Fibroblast of the conjunctiva (primary cell): ENCODE data around the gene POLR2E.
"Not testable (repeated sequence)": the region's sequence is repeated elsewhere in the genome, so short reads cannot be mapped to it uniquely, and the experiment has no call there.

Experiments
- DNase-seq: peaks from one replicate; pipeline ENCODE4 v3.0.0-alpha.2; 2010; ENCODE audit warnings: low read depth

POLR2E gene

DNA sequence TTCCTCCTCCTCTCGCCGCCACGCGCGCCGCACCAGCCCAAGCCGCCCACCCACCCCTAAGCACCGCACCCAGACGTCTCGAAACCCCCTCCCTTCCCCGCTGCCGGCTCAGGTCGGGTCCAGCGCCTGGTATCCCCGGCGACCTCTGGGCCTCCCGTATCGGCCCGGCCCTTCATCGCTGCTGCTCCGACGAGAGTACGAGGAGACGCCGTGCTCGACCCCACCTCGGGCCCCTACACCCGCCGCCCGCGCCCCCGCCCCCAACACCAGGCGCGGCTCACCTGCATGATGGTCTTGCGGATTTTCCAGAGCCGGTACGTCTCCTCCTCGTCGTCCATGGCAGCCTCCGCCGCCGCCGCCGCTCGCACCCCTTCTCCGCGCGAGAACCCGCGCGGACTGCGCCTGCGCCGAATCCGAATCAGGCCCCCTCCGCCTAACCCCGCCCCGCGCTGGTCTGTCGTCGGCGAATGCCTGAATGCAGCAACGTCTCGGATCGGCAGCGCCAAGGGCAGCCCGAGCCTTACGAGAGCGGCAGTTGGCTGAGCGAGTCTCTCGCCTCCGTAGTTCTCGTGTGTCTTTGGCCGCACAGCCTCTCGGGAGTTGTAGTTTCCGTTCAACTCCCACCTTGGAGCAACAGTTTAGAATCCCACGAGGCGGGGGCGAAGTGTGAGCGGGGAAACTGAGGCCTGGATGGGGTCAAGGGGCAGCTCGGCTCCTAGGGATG, at the start of gene POLR2E:
POLR2E (minus strand) TSS at position 398 of the 724 bp plus-strand sequence; CDS start at position 338, 60 bp downstream.
- DNase-seq: peak; percentile 98

DNA sequence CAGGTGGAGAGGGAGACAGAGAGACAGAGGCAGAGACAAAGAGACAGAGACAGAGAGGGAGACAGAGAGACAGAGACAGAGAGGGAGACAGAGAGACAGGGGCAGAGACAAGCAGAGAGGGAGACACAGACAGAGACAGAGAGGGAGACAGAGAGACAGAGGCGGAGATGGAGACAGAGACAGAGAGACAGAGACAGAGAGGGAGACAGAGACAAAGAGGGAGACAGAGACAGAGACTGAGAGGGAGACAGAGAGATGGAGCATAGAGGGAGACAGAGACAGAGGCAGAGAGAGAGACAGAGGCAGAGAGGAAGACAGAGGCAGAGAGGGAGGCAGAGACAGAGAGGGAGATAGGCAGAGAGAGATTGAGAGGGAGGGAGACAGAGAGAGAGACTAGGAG, 49.6 kb upstream of the POLR2E start:
- DNase-seq: no peak

DNA sequence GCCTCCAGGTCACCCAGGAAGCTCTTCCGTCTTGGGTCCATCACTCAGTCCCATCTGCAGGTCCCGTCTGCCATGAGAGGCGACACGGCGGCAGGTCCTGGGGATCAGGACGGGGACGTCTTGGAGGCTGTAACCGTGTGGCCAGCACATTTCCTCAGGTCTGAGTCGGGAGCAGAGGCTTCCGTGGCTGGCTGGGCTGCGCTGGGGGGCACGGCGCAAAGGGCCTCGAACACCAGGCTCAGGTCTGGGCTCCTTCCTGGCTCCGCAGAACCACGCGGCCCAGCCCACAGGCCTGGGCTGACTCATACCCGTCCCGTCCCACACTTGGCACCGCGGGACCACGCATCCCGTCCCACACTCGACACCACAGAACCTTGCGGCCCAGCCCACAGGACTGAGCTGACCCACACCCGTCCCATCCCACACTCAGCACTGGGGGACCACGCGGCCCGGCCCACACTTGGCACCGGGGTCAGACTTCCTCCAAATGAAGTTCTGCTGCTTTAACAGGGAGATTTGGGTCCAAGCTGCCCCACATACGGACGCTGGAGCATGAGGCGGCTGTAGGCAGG, 48.7 kb upstream of the POLR2E start:
- no peak for DNase-seq

DNA sequence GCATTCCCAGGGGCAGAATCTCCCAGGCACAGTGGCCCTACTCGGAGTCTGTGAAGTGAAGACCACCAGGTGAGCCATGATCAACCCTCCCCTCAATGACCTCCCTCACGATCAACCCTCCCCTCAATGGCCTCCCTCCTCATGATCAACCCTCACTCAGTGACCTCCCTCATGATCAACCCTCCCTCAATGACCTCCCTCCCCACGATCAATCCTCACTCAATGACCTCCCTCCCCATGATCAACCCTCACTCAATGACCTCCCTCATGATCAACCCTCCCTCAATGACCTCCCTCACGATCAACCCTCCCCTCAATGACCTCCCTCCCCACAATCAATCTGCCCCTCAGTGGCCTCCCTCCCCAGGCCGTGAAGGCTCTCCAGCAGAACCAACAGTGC, 46.8 kb upstream of the POLR2E start:
- no peak for DNase-seq

DNA sequence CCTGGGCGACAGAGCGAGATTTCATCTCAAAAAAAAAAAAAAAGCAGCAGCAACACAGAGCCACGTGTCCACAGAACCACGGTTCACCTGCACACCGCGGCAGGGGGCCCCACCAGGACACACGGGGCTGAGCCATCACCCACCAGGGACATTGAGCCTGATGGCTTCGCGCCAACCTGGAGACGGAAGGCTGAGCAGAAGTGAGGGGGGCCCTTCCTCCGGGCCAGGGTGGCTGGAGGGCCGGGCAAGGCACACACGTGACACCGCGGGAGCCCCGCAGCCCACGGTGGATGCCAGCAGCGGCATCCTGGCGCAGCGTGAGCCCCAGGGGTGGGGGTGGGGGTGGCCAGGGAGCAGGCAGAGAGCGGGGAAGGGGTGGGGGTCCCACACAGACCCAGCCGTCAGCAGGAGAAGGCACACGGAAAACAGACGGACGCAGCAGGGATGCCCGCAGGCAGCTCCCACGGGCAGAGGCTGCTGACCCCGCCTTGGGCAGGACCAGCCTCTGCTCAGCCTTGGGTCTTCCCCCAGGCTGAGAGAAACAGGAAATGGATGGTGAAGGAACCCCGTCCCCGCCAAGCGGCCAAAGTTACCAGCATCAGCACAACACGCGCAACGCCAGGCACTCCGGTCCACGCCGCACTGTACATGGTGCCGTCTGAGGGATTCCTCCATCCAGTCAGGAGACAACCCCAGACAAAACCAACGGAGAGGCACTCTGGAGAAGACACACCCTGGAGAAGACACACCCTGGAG, 45.3 kb upstream of the POLR2E start:
- no peak for DNase-seq

DNA sequence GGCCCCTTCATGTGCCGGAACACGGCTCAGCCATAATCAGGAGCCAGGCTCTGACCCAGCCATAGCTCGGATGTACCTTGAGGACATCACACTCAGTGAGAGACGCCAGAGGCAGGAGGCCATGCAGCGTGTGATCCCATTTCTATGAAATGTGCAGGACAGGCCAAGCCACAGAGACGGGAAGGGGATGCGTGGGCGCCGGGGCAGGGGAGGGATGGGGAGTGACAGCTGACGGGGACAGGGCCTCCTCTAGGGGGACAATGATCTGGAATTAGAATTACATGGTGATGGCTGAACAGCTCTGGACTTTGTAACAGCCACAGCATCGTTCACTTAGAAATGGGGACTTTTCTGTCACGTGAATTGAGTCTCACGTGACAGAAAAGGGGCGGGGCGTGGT, 44.0 kb upstream of the POLR2E start:
- no peak for DNase-seq

DNA sequence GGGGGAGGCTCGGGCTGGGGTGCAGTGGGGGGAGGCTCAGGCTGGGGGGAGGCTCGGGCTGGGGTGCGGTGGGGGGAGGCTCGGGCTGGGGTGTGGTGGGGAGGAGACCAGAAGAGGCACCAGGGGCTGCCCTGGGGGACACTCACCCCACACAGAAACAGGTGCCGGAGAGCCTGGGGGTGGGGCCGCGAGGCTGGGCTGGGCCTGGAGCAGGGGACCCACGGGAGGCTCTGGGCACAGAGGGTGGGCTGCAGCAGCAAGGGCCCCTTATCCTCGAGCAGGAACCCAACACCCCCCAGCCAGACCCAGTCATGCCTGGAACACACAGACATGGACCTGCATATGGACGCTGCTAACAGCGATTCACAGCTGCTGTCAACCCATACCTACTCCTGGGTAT, 42.9 kb upstream of the POLR2E start:
- no peak for DNase-seq

DNA sequence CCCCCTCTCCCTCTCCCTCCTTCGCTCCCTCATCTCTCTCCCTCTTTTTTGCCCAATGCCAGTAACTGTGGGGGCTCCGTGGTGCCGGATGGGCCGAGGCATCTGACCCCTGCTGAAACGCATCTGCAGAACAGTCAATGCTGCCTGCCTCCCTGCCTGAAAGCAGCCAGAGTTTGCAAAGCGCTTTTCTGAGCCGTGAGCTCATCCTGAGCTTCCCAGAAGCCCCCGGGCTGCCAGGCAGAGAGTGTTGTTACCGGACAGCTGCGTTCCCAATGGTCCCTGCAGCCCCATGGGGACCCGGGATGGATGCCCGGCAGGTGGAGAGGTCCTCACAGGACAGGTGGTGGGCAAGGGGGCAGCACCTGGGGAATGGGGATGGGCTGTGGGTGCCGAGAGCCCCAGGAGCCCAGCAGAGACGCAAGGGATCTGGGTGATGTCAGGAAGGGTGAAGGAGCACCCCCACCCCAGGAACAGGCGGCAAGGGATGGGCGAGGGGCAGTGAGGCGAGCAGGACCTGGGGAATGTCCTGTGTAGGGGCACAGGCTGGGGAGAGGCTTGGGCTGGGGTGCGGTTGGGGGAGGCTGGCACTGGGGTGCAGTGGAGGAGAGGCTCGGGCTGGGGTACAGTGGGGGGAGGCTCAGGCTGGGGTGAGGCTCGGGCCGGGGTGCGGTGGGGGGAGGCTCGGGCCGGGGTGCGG, 41.6 kb upstream of the POLR2E start:
- DNase-seq: no peak

DNA sequence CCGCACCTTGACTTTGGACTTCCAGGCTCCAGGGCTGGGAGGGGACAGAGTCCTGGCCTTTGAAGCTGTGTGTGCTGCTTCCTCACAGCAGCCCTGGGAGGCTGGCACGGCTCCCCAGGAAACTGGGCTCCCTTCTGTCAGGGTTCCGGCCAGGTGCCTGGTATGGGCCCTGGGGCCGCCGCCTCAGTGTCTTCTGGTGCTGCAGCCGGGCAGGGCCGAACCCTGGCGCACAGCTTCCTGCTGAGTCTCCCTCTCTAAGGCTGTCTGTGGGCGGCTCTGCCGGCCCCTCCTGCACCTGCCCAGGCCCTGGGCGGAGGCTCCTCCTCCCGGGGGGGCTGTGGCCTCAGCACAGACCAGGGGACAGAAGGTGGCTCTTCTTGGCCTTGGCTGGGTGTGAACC, 41.0 kb upstream of the POLR2E start:
- no peak for DNase-seq

DNA sequence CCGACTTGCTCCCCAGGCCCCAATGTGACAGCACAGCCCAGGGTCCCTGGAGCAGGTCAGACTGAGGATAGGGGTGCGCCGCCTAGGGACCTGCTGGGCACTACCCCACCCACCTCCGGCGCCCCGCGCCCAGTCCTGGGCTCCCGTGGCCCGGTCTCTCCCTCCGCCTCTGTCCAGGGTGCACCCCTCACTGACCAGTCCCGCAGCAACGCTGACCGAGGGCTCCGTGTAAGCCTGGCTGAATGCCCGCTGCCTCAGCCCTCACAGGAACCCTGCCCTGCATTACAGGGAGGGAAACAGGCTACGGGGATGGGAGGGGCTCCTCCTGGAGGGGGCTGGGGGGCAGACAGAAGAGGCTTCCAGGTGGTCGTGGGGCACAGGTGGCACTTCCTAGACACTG, 40.3 kb upstream of the POLR2E start:
- no peak for DNase-seq

DNA sequence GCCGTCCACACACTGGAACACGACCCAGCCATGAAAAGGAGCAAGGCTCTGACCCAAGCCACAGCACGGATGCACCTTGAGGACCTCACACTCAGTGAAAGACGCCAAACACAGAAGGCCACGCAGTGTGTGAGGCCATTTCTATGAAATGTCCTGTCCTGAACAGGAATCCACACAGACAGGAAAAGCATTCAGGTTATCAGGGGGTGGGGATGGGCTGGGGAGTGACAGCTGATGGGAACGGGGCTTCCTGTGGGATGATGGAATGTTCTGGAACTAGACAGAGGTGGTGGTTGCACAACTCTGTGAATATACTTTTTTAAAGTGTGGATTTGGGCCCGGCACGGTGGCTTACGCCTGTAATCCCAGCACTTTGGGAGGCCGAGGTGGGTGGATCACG, 39.3 kb upstream of the POLR2E start:
- no peak for DNase-seq

DNA sequence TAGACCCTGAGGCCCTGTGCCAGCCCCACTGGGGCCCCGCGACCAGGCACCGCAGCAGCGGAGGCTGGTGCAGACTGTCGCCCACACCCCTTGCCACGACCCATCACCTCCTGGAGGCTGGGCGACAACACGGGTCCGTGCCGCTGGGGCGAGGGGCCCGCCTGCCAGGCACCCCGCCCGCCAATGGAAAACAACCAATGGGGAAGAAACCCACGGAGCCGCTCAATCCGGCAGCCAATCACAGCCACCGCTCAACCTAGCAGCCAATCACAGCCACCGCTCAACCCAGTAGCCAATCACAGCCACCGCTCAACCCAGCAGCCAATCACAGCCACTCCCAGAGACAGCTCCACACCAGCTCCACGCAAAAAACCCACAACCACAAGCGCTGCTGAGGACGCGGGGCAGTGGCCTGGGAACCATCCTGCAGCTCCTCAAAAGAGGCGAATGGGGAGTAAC, 38.3 kb upstream of the POLR2E start:
- DNase-seq: no peak

DNA sequence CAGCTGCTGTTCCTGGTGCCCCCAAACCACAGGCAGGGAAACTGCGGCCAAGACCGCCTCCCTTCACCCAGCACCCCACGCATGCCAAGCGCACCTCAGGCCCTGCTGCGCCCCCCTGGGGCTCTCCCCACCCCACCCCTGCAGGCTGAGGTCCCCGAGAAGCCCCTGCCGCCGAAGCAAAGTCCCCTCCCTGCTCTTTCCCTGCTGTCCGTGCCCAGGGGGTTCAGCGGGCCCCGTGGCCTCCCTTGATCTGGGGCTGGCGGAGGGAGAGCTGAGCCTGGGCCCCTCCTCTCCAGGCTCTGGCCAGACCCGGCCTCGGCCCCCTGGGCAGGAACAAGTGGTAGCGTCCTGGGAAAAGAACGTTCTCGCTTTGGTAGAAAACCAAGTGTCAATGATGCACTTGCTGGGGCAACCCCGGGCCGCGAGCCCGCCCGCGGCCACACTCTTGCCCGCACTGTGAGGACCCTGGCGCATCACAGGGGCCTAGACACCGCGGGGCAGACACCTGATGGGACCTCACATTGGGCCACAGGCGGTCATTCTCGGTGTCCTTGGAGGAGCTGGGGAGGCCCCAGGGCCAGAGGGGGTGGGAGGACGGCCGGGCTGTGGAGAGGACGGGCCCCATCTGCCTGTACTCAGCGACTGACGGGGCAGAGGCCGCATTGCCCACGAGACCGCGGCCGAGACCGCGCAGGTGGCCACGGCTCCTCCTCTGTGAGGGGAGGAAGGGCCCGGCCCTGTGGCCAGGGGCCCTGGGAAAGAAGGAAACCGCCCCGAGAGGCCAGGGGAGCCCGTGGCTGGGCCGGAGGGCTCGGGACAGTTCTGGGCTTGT, 37.6 kb upstream of the POLR2E start:
- no peak for DNase-seq

DNA sequence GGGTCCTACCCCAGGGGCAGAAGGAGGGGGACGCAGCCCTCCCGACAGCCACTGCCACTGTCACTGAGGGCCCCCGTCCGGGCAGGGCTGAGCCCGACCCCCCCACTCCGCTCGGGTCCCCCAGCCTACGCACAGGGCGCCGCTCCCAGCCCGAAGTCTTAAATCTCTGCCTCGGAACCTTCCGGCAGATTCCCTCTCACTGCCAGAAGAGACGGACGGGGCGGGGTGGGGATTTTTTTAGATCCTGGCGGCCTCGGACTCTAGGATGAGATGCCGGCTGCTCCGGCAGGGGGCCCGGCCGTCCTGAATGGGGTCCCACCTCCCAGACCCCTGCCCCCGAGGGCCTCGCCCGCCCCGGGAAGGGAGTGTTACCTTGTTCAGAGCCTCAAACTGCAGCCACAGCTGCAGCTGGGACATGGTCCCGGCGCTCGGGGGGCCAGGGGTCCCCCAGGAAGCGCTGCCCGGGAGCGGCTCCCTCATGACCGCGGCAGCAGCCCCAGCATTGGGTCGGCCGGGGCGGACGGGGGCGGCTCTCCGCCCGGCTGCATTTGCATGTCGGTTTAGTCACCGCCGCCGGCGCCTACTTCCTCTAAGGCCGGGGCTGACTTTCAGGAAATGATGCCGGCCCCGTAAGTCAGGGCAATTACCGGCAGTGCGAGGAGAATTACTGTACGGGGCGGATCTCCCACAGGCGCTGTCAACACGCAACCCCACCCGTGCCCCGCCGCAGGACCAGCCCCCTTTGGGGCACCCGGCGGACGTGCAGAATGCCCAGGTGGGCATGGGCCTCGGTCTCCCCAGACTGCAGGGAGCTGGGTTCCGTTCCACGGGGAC, 36.8 kb upstream of the POLR2E start:
- DNase-seq: peak; percentile 59

DNA sequence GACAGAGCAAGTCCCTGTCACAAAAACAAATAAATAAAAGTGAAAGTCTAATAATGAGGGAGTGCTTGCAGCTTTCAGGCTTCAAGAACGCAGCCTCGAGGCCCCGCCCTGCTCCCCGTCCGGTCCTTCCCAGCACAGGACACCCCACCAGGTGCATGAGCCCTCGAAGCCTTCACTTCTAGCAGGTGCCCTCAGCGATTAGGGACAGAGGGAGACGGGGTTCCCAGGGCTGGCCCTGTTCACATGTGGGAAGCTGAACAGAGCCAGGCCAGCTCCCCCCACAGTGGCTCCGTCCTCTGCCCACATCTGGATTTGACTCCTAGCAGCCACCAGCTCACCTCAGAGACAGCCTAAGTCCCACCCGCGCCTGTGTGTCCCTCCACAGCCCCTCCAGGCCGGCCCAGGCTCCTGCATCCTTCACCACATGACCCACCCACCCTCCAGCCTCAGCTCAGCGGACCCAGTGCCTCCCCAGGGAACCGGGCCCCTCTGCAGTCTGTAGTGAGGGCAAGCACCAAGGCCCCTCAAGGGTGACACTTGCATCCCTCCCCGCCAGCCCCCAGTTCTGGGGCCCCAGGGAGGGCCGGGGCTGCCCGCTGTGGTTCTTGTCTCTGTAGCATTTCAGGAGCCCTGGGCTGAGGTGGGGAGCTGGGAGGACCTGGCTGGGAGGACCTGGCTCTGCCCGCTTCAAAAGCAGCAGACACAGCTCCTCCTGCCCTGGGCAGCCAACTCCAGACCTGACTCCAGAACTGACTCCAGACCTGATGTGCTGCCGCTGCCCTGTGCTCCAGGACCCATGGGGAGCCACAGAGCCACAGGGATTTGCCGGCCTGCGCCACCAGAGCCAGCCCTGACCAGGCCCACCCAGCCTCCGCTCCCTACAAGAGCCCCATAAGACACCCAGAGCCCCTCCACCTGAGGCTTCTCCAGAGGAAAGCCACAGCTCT, 35.9 kb upstream of the POLR2E start:
- DNase-seq: no peak

DNA sequence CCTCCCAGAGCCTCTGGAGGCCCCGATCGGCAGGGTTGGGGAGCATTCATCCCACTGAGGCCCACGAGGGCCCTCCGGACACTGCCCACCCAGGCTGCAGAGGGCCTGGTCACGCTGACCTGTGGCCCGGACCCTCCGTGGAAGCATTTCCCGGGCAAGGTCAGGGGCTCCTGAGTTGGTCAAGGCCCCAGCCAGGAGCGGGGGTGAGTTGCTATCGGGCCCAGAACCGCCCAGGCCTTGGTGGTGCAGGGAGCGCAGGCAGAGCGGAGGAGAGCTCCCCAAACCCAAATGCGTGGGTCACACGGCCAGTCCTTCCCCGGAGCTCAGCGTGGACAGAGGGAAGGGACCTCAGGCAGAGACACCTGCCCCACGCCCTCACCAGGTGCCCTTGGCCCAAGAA, 34.4 kb upstream of the POLR2E start:
- no peak for DNase-seq

DNA sequence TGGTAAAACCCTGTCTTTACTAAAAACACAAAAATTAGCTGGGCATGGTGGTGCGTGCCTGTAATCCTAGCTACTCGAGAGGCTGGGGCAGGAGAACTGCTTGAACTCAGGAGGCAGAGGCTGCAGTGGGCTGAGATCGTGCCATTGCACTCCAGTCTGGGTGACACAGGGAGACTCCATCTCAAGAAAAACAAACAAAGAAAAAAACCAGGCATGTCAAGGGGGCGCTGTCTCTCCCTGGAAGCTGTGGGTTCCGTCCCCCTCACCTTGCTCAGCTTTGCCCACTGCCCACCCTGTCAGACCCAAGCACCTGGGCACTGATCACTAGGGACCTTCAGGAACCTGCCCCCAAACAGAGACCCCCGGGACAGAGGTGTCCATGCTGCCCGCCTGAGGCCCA, 33.9 kb upstream of the POLR2E start:
- not testable (repeated sequence) for DNase-seq

DNA sequence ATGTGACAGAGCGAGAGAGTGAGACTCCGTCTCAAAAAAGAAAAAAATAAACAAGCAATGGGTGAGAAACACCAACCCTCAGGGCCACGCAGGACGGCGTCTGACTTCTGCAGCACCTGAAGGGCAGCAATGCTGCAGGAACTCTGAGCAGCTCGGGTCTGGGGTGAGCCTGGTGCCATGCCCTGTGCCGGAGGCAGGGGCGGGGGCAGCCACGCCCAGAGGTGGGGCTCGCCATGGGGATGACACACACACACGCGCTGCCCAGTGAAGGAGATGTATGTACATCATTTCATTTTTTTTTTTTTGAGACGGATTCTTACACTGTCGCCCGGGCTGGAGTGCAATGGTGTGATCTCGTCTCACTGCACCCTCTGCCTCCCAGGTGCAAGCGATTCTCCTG, 32.9 kb upstream of the POLR2E start:
- DNase-seq: no peak

DNA sequence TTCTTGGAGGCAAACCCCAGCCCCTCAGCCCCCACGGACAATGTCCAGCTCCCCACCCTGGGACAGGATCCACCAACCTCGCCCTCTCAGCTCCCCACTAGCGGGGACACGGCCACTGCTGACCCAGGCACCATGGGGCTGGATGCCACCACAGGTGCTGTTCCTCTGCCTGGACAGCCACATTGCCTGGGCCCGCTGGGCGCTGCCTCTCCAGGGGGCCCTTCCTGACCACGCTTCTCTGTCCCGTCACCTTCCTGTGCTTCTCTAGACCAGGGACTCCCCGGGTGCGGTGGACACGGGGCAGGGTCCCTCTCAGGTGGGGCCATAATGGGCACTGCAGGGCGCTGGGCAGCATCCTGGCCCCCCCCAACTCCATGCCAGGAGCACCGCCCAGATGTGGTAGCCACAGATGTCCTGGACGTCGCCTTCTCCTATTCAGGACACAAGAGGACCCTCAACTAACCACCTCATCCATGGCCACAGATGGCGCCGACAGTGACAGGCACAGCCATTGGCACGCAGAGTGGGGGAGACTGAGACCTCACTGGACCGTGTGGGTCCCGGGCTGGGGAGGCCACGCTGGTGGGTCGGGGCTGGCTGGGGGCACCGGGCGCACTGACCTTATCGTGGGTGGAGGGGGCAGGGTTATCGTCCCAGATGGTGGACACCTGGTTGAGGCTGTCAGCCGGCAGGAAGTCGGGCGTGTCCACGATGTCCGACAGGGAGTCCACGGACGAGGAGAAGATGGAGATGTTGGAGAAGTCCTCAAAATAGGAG, 32.0 kb upstream of the POLR2E start:
- DNase-seq: no peak
